Retinal pigment epithelial cell (primary cell): ENCODE data around the gene SLC35F4.

ENCODE experiments used
- DNase-seq: peaks from one replicate; pipeline ENCODE4 v3.0.0-alpha.2; 2010; ENCODE audit warnings: low read depth
- H3K4me3 ChIP-seq: 2 replicates; pipeline ENCODE4 v1.5.1; 2011; ENCODE audit warnings: mild to moderate bottlenecking, low read length, control low read depth, moderate library complexity
- TF ChIP-seq, protein P1 (sequence below): conservative IDR thresholded peaks from 2 replicates; pipeline ENCODE4 v1.5.1; 2011; ENCODE audit warnings: low read depth, low read length, control low read depth, inconsistent platforms

The SLC35F4 gene

DNA sequence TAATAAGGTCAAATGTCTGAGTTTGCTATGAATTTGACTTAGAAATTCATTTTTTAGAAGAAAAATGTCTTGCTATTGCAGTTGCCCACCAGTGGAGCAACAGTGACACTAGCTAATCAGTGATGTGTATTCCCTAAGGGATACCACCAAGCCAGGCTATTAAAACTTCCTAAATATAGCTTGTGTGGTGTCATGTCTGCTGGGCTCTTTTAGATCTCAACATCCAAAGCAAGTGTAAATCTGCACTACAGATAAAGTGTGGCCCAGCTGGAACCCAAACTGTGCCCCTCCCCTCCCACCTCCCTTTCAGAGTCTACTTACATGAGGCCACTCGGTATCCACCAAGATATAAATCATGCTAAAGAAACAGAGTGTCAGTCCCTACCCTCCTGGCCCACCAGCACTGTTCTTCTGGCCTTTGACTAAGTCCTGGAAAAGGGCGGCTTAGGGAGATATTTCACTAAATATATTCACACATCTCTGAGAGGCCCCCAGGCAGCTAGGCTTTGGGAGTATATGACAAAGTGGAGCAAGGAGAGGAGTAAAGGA is 53.8 kb downstream of the SLC35F4 start:
- no peak for DNase-seq
- no peak overlapping the region for H3K4me3 ChIP-seq
- TF ChIP-seq, protein P1, sequence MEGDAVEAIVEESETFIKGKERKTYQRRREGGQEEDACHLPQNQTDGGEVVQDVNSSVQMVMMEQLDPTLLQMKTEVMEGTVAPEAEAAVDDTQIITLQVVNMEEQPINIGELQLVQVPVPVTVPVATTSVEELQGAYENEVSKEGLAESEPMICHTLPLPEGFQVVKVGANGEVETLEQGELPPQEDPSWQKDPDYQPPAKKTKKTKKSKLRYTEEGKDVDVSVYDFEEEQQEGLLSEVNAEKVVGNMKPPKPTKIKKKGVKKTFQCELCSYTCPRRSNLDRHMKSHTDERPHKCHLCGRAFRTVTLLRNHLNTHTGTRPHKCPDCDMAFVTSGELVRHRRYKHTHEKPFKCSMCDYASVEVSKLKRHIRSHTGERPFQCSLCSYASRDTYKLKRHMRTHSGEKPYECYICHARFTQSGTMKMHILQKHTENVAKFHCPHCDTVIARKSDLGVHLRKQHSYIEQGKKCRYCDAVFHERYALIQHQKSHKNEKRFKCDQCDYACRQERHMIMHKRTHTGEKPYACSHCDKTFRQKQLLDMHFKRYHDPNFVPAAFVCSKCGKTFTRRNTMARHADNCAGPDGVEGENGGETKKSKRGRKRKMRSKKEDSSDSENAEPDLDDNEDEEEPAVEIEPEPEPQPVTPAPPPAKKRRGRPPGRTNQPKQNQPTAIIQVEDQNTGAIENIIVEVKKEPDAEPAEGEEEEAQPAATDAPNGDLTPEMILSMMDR = no peak

DNA sequence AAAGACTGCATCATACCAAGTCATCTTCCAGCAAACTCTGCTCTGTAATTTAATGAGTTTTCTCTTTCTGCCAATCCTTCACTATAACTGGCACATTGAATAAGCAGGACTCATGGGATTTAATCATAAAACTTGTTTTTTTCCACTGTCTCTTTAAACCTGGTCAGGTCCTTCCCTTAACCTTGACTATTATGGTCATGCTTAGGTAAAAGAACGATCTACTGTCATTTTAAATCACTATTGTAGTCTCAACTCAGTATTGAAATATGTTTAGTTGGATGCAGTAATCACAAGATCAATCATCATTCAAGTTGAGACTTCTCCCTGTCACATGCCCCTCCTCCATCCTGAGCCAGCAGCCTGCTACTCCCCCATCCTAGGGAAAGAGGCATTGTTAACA is 56.1 kb downstream of the SLC35F4 start:
- TF ChIP-seq, protein P1 = no peak
- DNase-seq = no peak
- H3K4me3 ChIP-seq = no peak overlapping the region

DNA sequence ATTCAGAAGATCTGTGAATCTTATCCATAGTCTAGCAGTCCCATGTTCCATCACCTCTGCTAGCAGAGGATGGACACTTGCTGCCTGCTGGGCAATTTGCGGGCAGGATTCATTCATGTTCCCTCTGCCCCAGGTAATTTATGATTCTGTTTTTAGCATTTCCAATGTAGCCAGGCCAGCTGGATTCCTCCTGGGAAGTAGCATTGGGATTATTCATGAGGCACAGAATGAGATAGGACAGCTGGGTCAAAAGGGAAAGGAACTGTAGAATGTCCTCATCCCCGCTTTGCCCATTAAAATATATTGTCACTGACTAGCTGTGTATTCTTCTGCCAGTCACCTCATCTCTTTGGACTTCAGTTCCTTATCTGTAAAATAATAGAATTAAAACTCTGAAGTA is 68.7 kb downstream of the SLC35F4 start:
- no peak overlapping the region for H3K4me3 ChIP-seq
- no peak for DNase-seq
- TF ChIP-seq, protein P1 = no peak

DNA sequence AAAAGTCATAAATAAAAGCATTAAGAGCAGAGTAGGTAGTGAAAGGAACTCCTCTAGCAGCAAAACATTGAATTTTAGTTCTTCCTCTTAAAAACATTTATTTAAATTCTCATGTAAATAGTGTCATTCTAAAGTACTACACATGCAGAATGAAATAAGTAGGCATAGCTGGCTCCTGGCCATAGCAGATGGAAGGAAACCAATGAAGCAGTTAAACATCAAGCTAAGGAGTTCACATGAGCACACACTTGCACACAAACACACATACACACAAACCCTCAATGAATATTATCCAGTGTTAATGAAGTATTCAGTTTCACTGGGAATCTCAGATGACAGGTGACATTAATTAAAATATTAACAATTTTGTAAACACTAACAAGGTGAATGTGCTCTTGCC is 69.3 kb downstream of the SLC35F4 start:
- DNase-seq = no peak
- TF ChIP-seq, protein P1 = no peak
- no peak overlapping the region for H3K4me3 ChIP-seq

DNA sequence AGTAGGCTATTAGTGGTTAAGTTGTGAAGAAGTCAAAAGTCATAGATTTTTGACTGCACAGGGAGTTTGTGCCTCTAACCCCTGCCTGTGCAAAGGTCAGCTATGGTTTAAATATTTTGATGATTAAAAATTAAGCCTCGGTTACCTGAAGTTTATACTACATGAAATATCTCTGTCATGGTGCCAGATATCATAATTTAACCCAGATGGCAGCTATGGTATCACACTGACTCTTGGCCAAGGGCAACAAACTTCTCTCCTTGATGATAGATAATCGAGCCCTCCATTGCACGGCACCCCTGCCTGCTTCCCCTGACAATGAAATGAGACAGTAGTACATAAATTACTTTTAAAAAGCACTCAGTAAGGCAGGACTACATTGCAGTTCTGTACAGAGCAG is 80.8 kb downstream of the SLC35F4 start:
- TF ChIP-seq, protein P1 = no peak
- DNase-seq = no peak
- H3K4me3 ChIP-seq = no peak overlapping the region

DNA sequence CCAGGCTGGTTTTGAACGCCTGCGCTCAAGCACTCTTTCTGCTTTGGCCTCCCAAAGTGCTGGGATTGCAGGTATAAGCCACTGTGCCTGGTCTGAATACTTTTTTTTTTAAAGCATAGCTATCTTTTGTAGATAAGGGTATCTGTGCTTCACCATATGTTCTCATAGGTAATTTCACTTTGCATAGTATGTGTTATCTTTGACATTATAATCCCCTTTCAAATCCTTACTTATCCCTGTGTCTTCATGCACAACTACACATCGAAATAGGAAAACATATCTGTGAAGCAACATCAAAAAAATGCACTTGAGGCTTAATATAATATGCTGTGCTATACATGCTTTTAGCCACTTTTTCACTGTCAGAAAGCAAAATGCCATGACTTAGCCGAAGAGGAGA is 94.1 kb downstream of the SLC35F4 start:
- TF ChIP-seq, protein P1 = no peak
- no peak for DNase-seq

DNA sequence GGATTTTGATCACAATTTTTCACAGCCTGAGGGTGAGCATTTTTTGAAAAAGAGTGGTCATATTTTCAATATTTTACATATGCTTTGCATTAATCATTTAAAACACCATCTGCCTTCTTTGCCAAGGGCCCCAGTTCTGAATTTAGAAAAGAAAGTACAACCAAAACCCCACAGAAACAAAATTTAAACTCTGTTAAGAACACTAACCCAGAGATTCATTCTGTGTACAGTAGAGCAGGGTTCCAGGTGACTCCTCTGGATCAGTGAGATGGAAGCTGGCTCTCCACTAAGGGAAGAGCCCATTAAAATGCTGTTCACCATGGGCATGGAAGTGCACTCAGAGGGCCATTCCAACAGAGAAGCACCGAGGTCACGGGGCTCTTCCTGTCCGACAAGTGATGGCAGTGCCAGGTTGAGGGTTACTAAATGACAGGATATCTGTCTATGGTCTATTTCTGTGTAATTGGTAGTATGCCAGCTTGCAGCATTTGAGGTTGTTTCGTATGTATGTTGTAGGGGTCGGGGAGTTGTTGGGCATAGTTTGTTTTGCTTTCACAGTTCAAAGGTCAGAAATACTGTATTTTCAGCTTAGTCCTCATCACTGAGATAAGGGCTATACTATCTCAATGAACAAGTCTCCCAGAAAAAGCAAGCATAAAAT is 95.9 kb downstream of the SLC35F4 start:
- DNase-seq = no peak
- no peak overlapping the region for H3K4me3 ChIP-seq
- TF ChIP-seq, protein P1 = no peak

More for the DNA sequence above, 94.1 kb downstream of the SLC35F4 start:
- H3K4me3 ChIP-seq = no peak overlapping the region
